ENCODE measurements around the gene SBK3. TPM values are rescaled to one million over a fixed set of nuclear protein-coding genes. Genes with fewer than 3 reads are reported as not detected.
"Not testable (repeated sequence)": the region's sequence is repeated elsewhere in the genome, so short reads cannot be mapped to it uniquely, and the experiment has no call there.

The SBK3 gene
- total RNA-seq, 1 experiment from 2014 or later = 0.87 TPM

GRCh38 chr19:55581145-55581822, 35.9 kb upstream of the SBK3 start:
- Histone ChIP-seq H3K27ac (peak overlapping the region; percentile 74; the same call in 1 of the 2 replicates), H3K36me3 (peaks cover 6% of the 10 kb centered on the region; the same call in 1 of the 2 replicates)

GRCh38 chr19:55580628-55581144, 35.3 kb upstream of the SBK3 start, which contains the start of gene ZNF579:
ZNF579 (minus strand) TSS chr19:55580848; CDS start chr19:55579639, 1,209 bp downstream.
- Histone ChIP-seq H3K27ac (peak within 1 kb of the TSS; percentile 74), H3K4me1 (peaks cover 6% of the 10 kb centered on the region), H3K9me3 (replicated peaks) (no peaks in the 10 kb centered on the region), H3K4me3 (peak within 1 kb of the TSS; percentile 94), H3K27me3 (no peaks in the 10 kb centered on the region), H3K36me3 (peaks cover 7% of the 10 kb centered on the region; the same call in 1 of the 2 replicates)
- peak; percentile 92 to 94 for DNase-seq

More at GRCh38 chr19:55581145-55581822, 35.9 kb upstream of the SBK3 start:
- Histone ChIP-seq H3K27me3 (no peaks in the 10 kb centered on the region), H3K9me3 (replicated peaks) (no peaks in the 10 kb centered on the region), H3K4me1 (peaks cover 7% of the 10 kb centered on the region), H3K4me3 (peak overlapping the region; percentile 94)
- no peak for DNase-seq

GRCh38 chr19:55579766-55580621, 34.7 kb upstream of the SBK3 start:
- no peaks in the 10 kb centered on the region; the same call in 1 of the 2 replicates for H3K4me1 ChIP-seq
- DNase-seq = peak; percentile 60 to 62

GRCh38 chr19:55578761-55579747, 33.7 kb upstream of the SBK3 start:
- DNase-seq = no peak
- Histone ChIP-seq H3K27me3 (no peaks in the 10 kb centered on the region), H3K36me3 (peaks cover 7% of the 10 kb centered on the region; the same call in 1 of the 2 replicates), H3K4me1 (no peaks in the 10 kb centered on the region), H3K27ac (no peak overlapping the region; the same call in 1 of the 2 replicates), H3K9me3 (replicated peaks) (no peaks in the 10 kb centered on the region), H3K4me3 (peak overlapping the region; percentile 94)

More at GRCh38 chr19:55579766-55580621, 34.7 kb upstream of the SBK3 start:
- peak overlapping the region; percentile 94 for H3K4me3 ChIP-seq
- peak overlapping the region; percentile 74 for H3K27ac ChIP-seq
- no peaks in the 10 kb centered on the region for H3K27me3 ChIP-seq
- H3K36me3 ChIP-seq = peaks cover 7% of the 10 kb centered on the region; the same call in 1 of the 2 replicates
- no peaks in the 10 kb centered on the region for H3K9me3 ChIP-seq (replicated peaks)

- no peak overlapping the region for H3K27ac ChIP-seq
- no peak for DNase-seq
- no peak overlapping the region for H3K4me3 ChIP-seq
- H3K36me3 ChIP-seq = peaks cover 7% of the 10 kb centered on the region; the same call in 1 of the 2 replicates
- H3K9me3 ChIP-seq (replicated peaks) = no peaks in the 10 kb centered on the region
- no peaks in the 10 kb centered on the region for H3K4me1 ChIP-seq
- H3K27me3 ChIP-seq = no peaks in the 10 kb centered on the region
These were observed 32.9 kb upstream of the SBK3 start for GRCh38 chr19:55578031-55578760.

GRCh38 chr19:55576746-55577145, 31.4 kb upstream of the SBK3 start:
- Histone ChIP-seq H3K36me3 (peaks cover 7% of the 10 kb centered on the region; the same call in 1 of the 2 replicates), H3K27me3 (no peaks in the 10 kb centered on the region), H3K27ac (no peak overlapping the region), H3K4me1 (no peaks in the 10 kb centered on the region), H3K4me3 (no peak overlapping the region), H3K9me3 (replicated peaks) (no peaks in the 10 kb centered on the region)
- no peak for DNase-seq

- H3K27ac ChIP-seq; H3K4me3 ChIP-seq; H3K4me1 ChIP-seq; H3K9me3 ChIP-seq (replicated peaks); DNase-seq; H3K36me3 ChIP-seq; H3K27me3 ChIP-seq: not testable (repeated sequence)
These were observed 28.6 kb upstream of the SBK3 start for GRCh38 chr19:55573929-55574328.

- not testable (repeated sequence) for DNase-seq; H3K27ac ChIP-seq; H3K9me3 ChIP-seq (replicated peaks); H3K4me3 ChIP-seq; H3K36me3 ChIP-seq; H3K27me3 ChIP-seq; H3K4me1 ChIP-seq
These were observed 24.1 kb upstream of the SBK3 start for GRCh38 chr19:55569477-55569876.

GRCh38 chr19:55567708-55568328, 22.5 kb upstream of the SBK3 start:
- no peaks in the 10 kb centered on the region; the same call in 1 of the 2 replicates for H3K9me3 ChIP-seq (replicated peaks)
- no peaks in the 10 kb centered on the region for H3K36me3 ChIP-seq
- no peak overlapping the region for H3K4me3 ChIP-seq
- H3K27ac ChIP-seq = no peak overlapping the region
- H3K27me3 ChIP-seq = peaks cover 14% of the 10 kb centered on the region
- no peaks in the 10 kb centered on the region for H3K4me1 ChIP-seq
- no peak for DNase-seq

GRCh38 chr19:55566823-55567222, 21.5 kb upstream of the SBK3 start:
- no peaks in the 10 kb centered on the region for H3K4me1 ChIP-seq
- DNase-seq = no peak

GRCh38 chr19:55563261-55563690, 17.9 kb upstream of the SBK3 start:
- Histone ChIP-seq H3K27ac (no peak overlapping the region), H3K4me3 (no peak overlapping the region), H3K4me1 (no peaks in the 10 kb centered on the region), H3K9me3 (replicated peaks) (no peaks in the 10 kb centered on the region; the same call in 1 of the 2 replicates), H3K27me3 (peaks cover 16% of the 10 kb centered on the region), H3K36me3 (no peaks in the 10 kb centered on the region)
- peak in 1 of 2 experiments; percentile 50 for DNase-seq

More at GRCh38 chr19:55566823-55567222, 21.5 kb upstream of the SBK3 start:
- Histone ChIP-seq H3K27me3 (peaks cover 16% of the 10 kb centered on the region), H3K4me3 (no peak overlapping the region), H3K9me3 (replicated peaks) (no peaks in the 10 kb centered on the region; the same call in 1 of the 2 replicates), H3K27ac (no peak overlapping the region), H3K36me3 (no peaks in the 10 kb centered on the region)

- peaks cover 16% of the 10 kb centered on the region for H3K27me3 ChIP-seq
- H3K27ac ChIP-seq = no peak overlapping the region
- H3K9me3 ChIP-seq (replicated peaks) = no peaks in the 10 kb centered on the region
- DNase-seq = no peak
- no peaks in the 10 kb centered on the region for H3K4me1 ChIP-seq
- H3K36me3 ChIP-seq = no peaks in the 10 kb centered on the region
- no peak overlapping the region for H3K4me3 ChIP-seq
These were observed 14.3 kb upstream of the SBK3 start for GRCh38 chr19:55559684-55560083.

GRCh38 chr19:55554741-55555152, 9.4 kb upstream of the SBK3 start:
- no peak overlapping the region for H3K4me3 ChIP-seq
- H3K9me3 ChIP-seq (replicated peaks) = no peaks in the 10 kb centered on the region
- no peaks in the 10 kb centered on the region for H3K36me3 ChIP-seq
- DNase-seq = no peak
- H3K27ac ChIP-seq = no peak overlapping the region
- peaks cover 18% of the 10 kb centered on the region for H3K27me3 ChIP-seq
- H3K4me1 ChIP-seq = peaks cover 15% of the 10 kb centered on the region; the same call in 1 of the 2 replicates
